Epithelial cell of prostate (primary cell): ENCODE results near the gene PNLDC1.
"Not testable (repeated sequence)": the region's sequence is repeated elsewhere in the genome, so short reads cannot be mapped to it uniquely, and the experiment has no call there.

Source experiments
- DNase-seq: peaks from one replicate; pipeline ENCODE4 v3.0.0-alpha.2; 2011; ENCODE audit warnings: low read depth, low spot score
- H3K27ac ChIP-seq: fragments of 450-650 bp; 2 replicates; pipeline ENCODE4 v1.5.1; 2017; ENCODE audit warnings: mild to moderate bottlenecking

The PNLDC1 gene

DNA sequence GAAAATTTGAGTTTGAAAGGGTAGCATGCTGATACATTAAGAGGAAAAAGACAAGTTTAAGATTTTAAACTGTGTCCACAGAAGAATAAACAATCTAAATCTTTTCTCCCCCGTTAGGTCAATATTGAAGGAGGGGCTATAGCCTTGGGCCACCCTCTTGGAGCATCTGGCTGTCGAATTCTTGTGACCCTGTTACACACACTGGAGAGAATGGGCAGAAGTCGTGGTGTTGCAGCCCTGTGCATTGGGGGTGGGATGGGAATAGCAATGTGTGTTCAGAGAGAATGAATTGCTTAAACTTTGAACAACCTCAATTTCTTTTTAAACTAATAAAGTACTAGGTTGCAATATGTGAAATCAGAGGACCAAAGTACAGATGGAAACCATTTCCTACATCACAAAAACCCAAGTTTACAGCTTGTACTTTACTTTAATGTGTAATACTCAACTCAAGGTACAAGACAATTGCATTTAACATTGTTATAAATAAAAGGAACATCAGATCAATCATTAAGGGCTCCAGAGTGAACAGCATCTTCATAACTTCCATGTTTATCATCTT is 21.5 kb upstream of the PNLDC1 start:
- no peak for DNase-seq

DNA sequence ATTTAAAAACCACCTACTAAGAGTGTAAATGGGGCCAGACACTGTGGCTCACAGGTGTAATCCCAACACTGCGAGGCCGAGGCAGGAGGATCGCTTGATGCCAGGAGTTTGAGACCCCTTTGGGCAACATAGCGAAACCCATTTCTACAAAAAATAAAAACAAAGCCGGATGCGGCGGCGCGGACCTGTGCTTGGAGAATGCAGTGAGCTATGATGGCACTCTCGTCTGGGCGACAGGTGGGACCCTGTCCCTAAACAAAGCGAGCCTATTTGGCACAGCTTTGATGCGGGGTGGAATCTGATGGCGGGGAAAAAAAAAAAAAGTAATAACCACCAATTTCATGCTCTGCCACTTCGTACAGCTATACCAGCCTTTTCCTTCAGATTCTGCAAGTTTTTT is 11.8 kb upstream of the PNLDC1 start:
- no peak for DNase-seq
- H3K27ac ChIP-seq: peak overlapping the region; percentile 76

More for the DNA sequence above, 21.5 kb upstream of the PNLDC1 start:
- H3K27ac ChIP-seq: no peak overlapping the region

- DNase-seq: no peak
- H3K27ac ChIP-seq: peak overlapping the region; percentile 76
Measured at GRCh38 chr6:159788753-159789376, 11.2 kb upstream of the PNLDC1 start.

GRCh38 chr6:159789377-159790148 is 10.5 kb upstream of the PNLDC1 start, which contains the start of gene TCP1:
TCP1 (minus strand) TSS chr6:159789602; CDS start chr6:159789468, 134 bp downstream.
- H3K27ac ChIP-seq: peak within 1 kb of the TSS; percentile 76
- DNase-seq: peak; percentile 98

- peak; percentile 78 for DNase-seq
- peak within 1 kb of the TSS; percentile 76 for H3K27ac ChIP-seq
Measured at GRCh38 chr6:159790149-159790955, 9.7 kb upstream of the PNLDC1 start, which contains the start of gene MRPL18. MRPL18 (plus strand) TSS chr6:159790467; CDS start chr6:159790588, 121 bp downstream.

GRCh38 chr6:159790956-159791598 is 9.0 kb upstream of the PNLDC1 start:
- DNase-seq: no peak
- H3K27ac ChIP-seq: peak overlapping the region; percentile 76

DNA sequence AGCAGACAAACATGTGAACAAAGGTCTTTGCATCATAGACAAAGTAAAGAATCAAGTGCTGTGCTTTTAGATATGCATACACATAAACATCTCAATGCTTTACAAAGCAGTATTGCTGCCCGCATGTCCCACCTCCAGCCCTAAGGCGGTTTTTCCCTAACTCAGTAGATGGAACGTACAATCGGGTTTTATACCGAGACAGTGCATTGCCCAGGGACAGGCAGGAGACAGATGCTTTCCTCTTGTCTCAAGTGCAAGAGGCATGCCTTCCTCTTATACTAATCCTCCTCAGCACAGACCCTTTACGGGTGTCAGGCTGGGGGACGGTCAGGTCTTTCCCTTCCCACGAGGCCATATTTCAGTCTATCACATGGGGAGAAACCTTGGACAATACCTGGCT is 5.1 kb upstream of the PNLDC1 start:
- not testable (repeated sequence) for DNase-seq, H3K27ac ChIP-seq

- DNase-seq: no peak
- no peak overlapping the region for H3K27ac ChIP-seq
Measured at GRCh38 chr6:159797554-159797953, 2.5 kb upstream of the PNLDC1 start.

- no peak overlapping the region for H3K27ac ChIP-seq
- no peak for DNase-seq
Measured at GRCh38 chr6:159801935-159802334, 1.9 kb downstream of the PNLDC1 start.

GRCh38 chr6:159804504-159804903 is 4.4 kb downstream of the PNLDC1 start:
- DNase-seq: no peak
- H3K27ac ChIP-seq: no peak overlapping the region

GRCh38 chr6:159805440-159806020 is 5.5 kb downstream of the PNLDC1 start:
- H3K27ac ChIP-seq: no peak overlapping the region
- DNase-seq: no peak

DNA sequence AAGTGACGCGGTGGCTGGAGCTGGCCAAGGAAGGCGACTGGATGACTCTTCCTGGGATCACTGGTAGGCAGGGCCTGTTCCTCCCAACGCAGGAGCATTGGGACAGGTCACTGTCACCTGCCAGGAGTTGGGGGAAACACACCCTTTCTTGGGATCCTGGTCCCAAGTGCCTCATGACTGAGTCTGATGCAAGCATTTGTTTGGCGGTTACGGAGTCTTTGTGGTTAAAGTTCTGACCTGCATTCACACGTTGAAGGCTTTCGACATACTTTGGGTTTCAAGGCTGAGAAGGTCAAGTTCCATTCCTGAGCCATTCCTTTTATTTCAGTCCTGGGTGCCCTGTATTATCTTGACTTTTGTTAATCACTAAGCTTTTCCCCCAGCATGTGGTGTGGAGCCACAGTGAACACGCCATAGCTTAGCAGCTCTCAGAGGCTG is 6.0 kb downstream of the PNLDC1 start:
- no peak for DNase-seq
- H3K27ac ChIP-seq: no peak overlapping the region

GRCh38 chr6:159807150-159807858 is 7.2 kb downstream of the PNLDC1 start:
- DNase-seq: peak; percentile 84
- H3K27ac ChIP-seq: peak overlapping the region; percentile 53

DNA sequence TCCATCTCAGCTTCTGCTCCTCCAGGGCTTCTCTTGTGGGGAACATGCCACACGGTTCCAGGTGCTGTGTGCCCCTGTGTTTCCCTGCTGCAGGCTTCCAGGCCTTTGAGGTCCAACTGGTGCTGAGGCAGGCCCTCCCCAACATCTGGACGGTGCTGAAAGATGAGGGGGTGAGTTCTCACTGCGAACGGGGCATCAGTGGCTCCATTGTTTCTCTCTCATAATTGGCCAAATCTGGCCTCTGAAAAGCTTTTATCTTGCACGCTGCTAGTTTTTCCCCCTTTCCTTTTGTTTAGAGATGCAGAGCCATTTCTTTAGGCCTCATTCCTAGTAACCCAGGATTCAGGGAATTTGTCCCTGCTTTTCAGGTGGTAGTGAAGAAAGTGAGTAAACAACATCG is 8.6 kb downstream of the PNLDC1 start:
- H3K27ac ChIP-seq: no peak overlapping the region
- no peak for DNase-seq

- DNase-seq: no peak
- H3K27ac ChIP-seq: no peak overlapping the region
Measured at GRCh38 chr6:159809149-159809548, 9.1 kb downstream of the PNLDC1 start.

- H3K27ac ChIP-seq: no peak overlapping the region
- no peak for DNase-seq
Measured at GRCh38 chr6:159813781-159814180, 13.7 kb downstream of the PNLDC1 start.

- DNase-seq: no peak
- H3K27ac ChIP-seq: no peak overlapping the region
Measured at GRCh38 chr6:159815410-159815809, 15.3 kb downstream of the PNLDC1 start.

- H3K27ac ChIP-seq, DNase-seq: not testable (repeated sequence)
Measured at GRCh38 chr6:159816775-159817174, 16.7 kb downstream of the PNLDC1 start.
